Kidney capillary endothelial cell (primary cell): ENCODE data around the gene RARB.

Experiments
- DNase-seq: peaks from one replicate; pipeline ENCODE4 v3.0.0-alpha.2; 2018; ENCODE audit warnings: low spot score

The RARB gene

GRCh38 chr3:25472731-25473130 lies 44.7 kb downstream of the RARB start:
- no peak for DNase-seq

- DNase-seq: no peak
Measured at GRCh38 chr3:25473246-25473645, 45.2 kb downstream of the RARB start.

GRCh38 chr3:25474052-25474451 lies 46.0 kb downstream of the RARB start:
- no peak for DNase-seq

GRCh38 chr3:25476639-25477038 lies 48.6 kb downstream of the RARB start:
- no peak for DNase-seq

GRCh38 chr3:25478211-25478757 lies 50.2 kb downstream of the RARB start:
- DNase-seq: no peak

- DNase-seq: no peak
Measured at GRCh38 chr3:25478964-25479726, 51.1 kb downstream of the RARB start.

GRCh38 chr3:25479727-25480010 lies 51.6 kb downstream of the RARB start:
- no peak for DNase-seq

GRCh38 chr3:25480811-25481210 lies 52.7 kb downstream of the RARB start:
- DNase-seq: no peak

GRCh38 chr3:25481386-25481785 lies 53.3 kb downstream of the RARB start:
- no peak for DNase-seq

- no peak for DNase-seq
Measured at GRCh38 chr3:25483456-25483855, 55.4 kb downstream of the RARB start.

- DNase-seq: no peak
Measured at GRCh38 chr3:25485673-25486072, 57.6 kb downstream of the RARB start.

- DNase-seq: no peak
Measured at GRCh38 chr3:25486932-25487331, 58.9 kb downstream of the RARB start.

GRCh38 chr3:25489858-25490593 lies 62.0 kb downstream of the RARB start:
- no peak for DNase-seq

GRCh38 chr3:25493246-25493645 lies 65.2 kb downstream of the RARB start:
- no peak for DNase-seq

GRCh38 chr3:25493786-25494185 lies 65.7 kb downstream of the RARB start:
- no peak for DNase-seq

GRCh38 chr3:25495304-25495703 lies 67.2 kb downstream of the RARB start:
- DNase-seq: no peak

- DNase-seq: no peak
Measured at GRCh38 chr3:25495726-25496253, 67.7 kb downstream of the RARB start.

GRCh38 chr3:25497096-25497495 lies 69.0 kb downstream of the RARB start:
- DNase-seq: no peak

GRCh38 chr3:25500706-25501210 lies 72.7 kb downstream of the RARB start:
- no peak for DNase-seq

- no peak for DNase-seq
Measured at GRCh38 chr3:25502233-25502632, 74.2 kb downstream of the RARB start.

- DNase-seq: no peak
Measured at GRCh38 chr3:25503898-25504301, 75.8 kb downstream of the RARB start.

GRCh38 chr3:25505581-25505980 lies 77.5 kb downstream of the RARB start:
- no peak for DNase-seq

GRCh38 chr3:25507811-25508210 lies 79.7 kb downstream of the RARB start:
- no peak for DNase-seq
